Forelimb muscle (tissue), 1 donor: ENCODE results near the gene ACSM2B. TPM values are rescaled to one million over a fixed set of nuclear protein-coding genes. Genes with fewer than 3 reads are reported as not detected.
"Not testable (repeated sequence)": the region's sequence is repeated elsewhere in the genome, so short reads cannot be mapped to it uniquely, and the experiment has no call there.

Experiments
- DNase-seq: peaks from one replicate; pipeline ENCODE4 v3.0.0-alpha.2; 2013; ENCODE audit warnings: low read depth
- polyA plus RNA-seq: library from polyadenylated mRNA; unstranded; fragments of 120-200 nt; gene quantifications from one replicate; pipeline ENCODE4 v1.2.1, GENCODE V29; 2013; ENCODE audit not compliant: insufficient read length

Gene ACSM2B
- polyA plus RNA-seq, 1 donor: 0.42 TPM

GRCh38 chr16:20532284-20532792, 43.8 kb downstream of the ACSM2B start:
- DNase-seq: not testable (repeated sequence)

- not testable (repeated sequence) for DNase-seq
These were observed 44.4 kb downstream of the ACSM2B start for GRCh38 chr16:20531795-20532194.

- no peak for DNase-seq
These were observed 56.1 kb downstream of the ACSM2B start for GRCh38 chr16:20520103-20520502.

GRCh38 chr16:20519231-20519630, 56.9 kb downstream of the ACSM2B start:
- DNase-seq: no peak

- DNase-seq: no peak
These were observed 59.0 kb downstream of the ACSM2B start for GRCh38 chr16:20517149-20517548.

- no peak for DNase-seq
These were observed 60.5 kb downstream of the ACSM2B start for GRCh38 chr16:20515688-20516090.

- DNase-seq: no peak
These were observed 65.8 kb downstream of the ACSM2B start for GRCh38 chr16:20510323-20510722.

GRCh38 chr16:20507280-20507679, 68.9 kb downstream of the ACSM2B start:
- no peak for DNase-seq

GRCh38 chr16:20504418-20504817, 71.7 kb downstream of the ACSM2B start:
- no peak for DNase-seq

GRCh38 chr16:20491448-20491847, 84.7 kb downstream of the ACSM2B start:
- DNase-seq: not testable (repeated sequence)

GRCh38 chr16:20490994-20491393, 85.2 kb downstream of the ACSM2B start:
- not testable (repeated sequence) for DNase-seq

Other genes starting within 250 kb of the ACSM2B start
- not detected for gene GP2, start 248.9 kb downstream of the ACSM2B start, polyA plus RNA-seq
- not detected for gene UMOD, start 223.7 kb downstream of the ACSM2B start, polyA plus RNA-seq
- gene PDILT, start 171.6 kb downstream of the ACSM2B start, polyA plus RNA-seq: not detected
- 0.19 TPM for gene ACSM5, start 166.8 kb downstream of the ACSM2B start, polyA plus RNA-seq
- 0.35 TPM for gene ACSM2A, start 124.8 kb downstream of the ACSM2B start, polyA plus RNA-seq
- 0.13 TPM for gene ACSM1, start 121.3 kb upstream of the ACSM2B start, polyA plus RNA-seq
- gene THUMPD1, start 165.5 kb upstream of the ACSM2B start, polyA plus RNA-seq: 28.7 TPM
- gene ACSM3, start 187.6 kb upstream of the ACSM2B start, polyA plus RNA-seq: 2.9 TPM
- gene ERI2, start 230.1 kb upstream of the ACSM2B start, polyA plus RNA-seq: 17.2 TPM
- gene REXO5, start 230.2 kb upstream of the ACSM2B start, polyA plus RNA-seq: 5.7 TPM